ENCODE results near the gene CCNJL.

Gene CCNJL

GRCh38 chr5:160219356-160219755 is 93.0 kb downstream of the CCNJL start:
- Histone ChIP-seq H3K4me1 (ENCODE audit: control insufficient read depth in 2 of 2, insufficient read depth in 1 of 2, low read depth in 1 of 2, low read length in 2 of 2) (peaks cover 0 to 1% of the 10 kb centered on the region in 2 donors), H2BK5ac (ENCODE audit: low read length) (no peak overlapping the region), H2BK15ac (ENCODE audit: low read length) (no peak overlapping the region), H3K18ac (ENCODE audit: low read length) (no peak overlapping the region), H3K4me2 (ENCODE audit: insufficient read depth, low read length, poor library complexity, severe bottlenecking) (no peak overlapping the region), H2BK120ac (ENCODE audit: low read depth, low read length) (no peak overlapping the region), H3K27ac (replicated peaks; ENCODE audit: low read length) (no peak overlapping the region), H2AK5ac (ENCODE audit: low read depth, low read length) (no peak overlapping the region), H3K9me3 (replicated peaks in 1 of 2; ENCODE audit: control insufficient read depth in 2 of 2, insufficient read depth in 1 of 2, low read depth in 1 of 2, low read length in 2 of 2) (no peaks in the 10 kb centered on the region), H4K8ac (ENCODE audit: low read depth, low read length) (no peak overlapping the region), H3K4me3 (ENCODE audit: low read length in 2 of 2) (no peak overlapping the region), H3K27me3 (ENCODE audit: control insufficient read depth in 3 of 3, insufficient read depth in 3 of 3, low read depth in 1 of 3, low read length in 3 of 3) (peaks cover 0 to 7% (median 0%) of the 10 kb centered on the region in 3 experiments), H4K91ac (ENCODE audit: low read depth, low read length, poor library complexity) (no peak overlapping the region), H3K9ac (ENCODE audit: low read depth, low read length, poor library complexity) (no peak overlapping the region), H2AFZ (ENCODE audit: low read length) (no peak overlapping the region), H3K36me3 (replicated peaks in 1 of 2; ENCODE audit: control insufficient read depth in 2 of 2, insufficient read depth in 2 of 2, low read length in 2 of 2) (no peaks in the 10 kb centered on the region), H3K4ac (ENCODE audit: low read length) (no peak overlapping the region), H3K23ac (ENCODE audit: low read depth, low read length, poor library complexity) (no peak overlapping the region), H3K14ac (ENCODE audit: low read length) (no peak overlapping the region), H3K79me1 (ENCODE audit: low read depth, low read length) (no peaks in the 10 kb centered on the region), H2BK12ac (ENCODE audit: low read length) (no peak overlapping the region)
- DNase-seq (ENCODE audit: low spot score), result no peak
- WGBS, 2 donors (ENCODE audit: extremely low coverage in 2 of 2, insufficient read length in 2 of 2, insufficient replicate concordance in 1 of 2), result no CpG with 5 or more reads among the region's 4 CpGs

GRCh38 chr5:160213537-160213936 is 98.8 kb downstream of the CCNJL start:
- H3K14ac ChIP-seq (ENCODE audit: low read length), result no peak overlapping the region
- H3K27me3 ChIP-seq (ENCODE audit: control insufficient read depth in 3 of 3, insufficient read depth in 3 of 3, low read depth in 1 of 3, low read length in 3 of 3), result peaks cover 0 to 18% (median 0%) of the 10 kb centered on the region in 3 experiments
- no peak overlapping the region for H2BK120ac ChIP-seq (ENCODE audit: low read depth, low read length)
- H3K4me1 ChIP-seq (ENCODE audit: control insufficient read depth in 2 of 2, insufficient read depth in 1 of 2, low read depth in 1 of 2, low read length in 2 of 2), result no peaks in the 10 kb centered on the region
- no peak overlapping the region for H3K27ac ChIP-seq (replicated peaks; ENCODE audit: low read length)
- no peak overlapping the region for H3K9ac ChIP-seq (ENCODE audit: low read depth, low read length, poor library complexity)
- H3K4ac ChIP-seq (ENCODE audit: low read length), result no peak overlapping the region
- peak overlapping the region; percentile 41 for H2AFZ ChIP-seq (ENCODE audit: low read length)
- no peaks in the 10 kb centered on the region for H3K36me3 ChIP-seq (replicated peaks in 1 of 2; ENCODE audit: control insufficient read depth in 2 of 2, insufficient read depth in 2 of 2, low read length in 2 of 2)
- DNase-seq (ENCODE audit: low spot score), result no peak
- no peak overlapping the region for H2BK5ac ChIP-seq (ENCODE audit: low read length)
- H3K18ac ChIP-seq (ENCODE audit: low read length), result no peak overlapping the region
- H4K91ac ChIP-seq (ENCODE audit: low read depth, low read length, poor library complexity), result no peak overlapping the region
- no peak overlapping the region for H2BK12ac ChIP-seq (ENCODE audit: low read length)
- H3K79me1 ChIP-seq (ENCODE audit: low read depth, low read length), result no peaks in the 10 kb centered on the region
- H3K4me3 ChIP-seq (ENCODE audit: low read length in 2 of 2), result no peak overlapping the region
- no CpG with 5 or more reads among the region's 5 CpGs for WGBS, 2 donors (ENCODE audit: extremely low coverage in 2 of 2, insufficient read length in 2 of 2, insufficient replicate concordance in 1 of 2)
- no peak overlapping the region for H3K23ac ChIP-seq (ENCODE audit: low read depth, low read length, poor library complexity)
- no peak overlapping the region for H2AK5ac ChIP-seq (ENCODE audit: low read depth, low read length)
- H3K9me3 ChIP-seq (replicated peaks in 1 of 2; ENCODE audit: control insufficient read depth in 2 of 2, insufficient read depth in 1 of 2, low read depth in 1 of 2, low read length in 2 of 2), result no peaks in the 10 kb centered on the region
- H4K8ac ChIP-seq (ENCODE audit: low read depth, low read length), result no peak overlapping the region
- no peak overlapping the region for H2BK15ac ChIP-seq (ENCODE audit: low read length)
- H3K4me2 ChIP-seq (ENCODE audit: insufficient read depth, low read length, poor library complexity, severe bottlenecking), result no peak overlapping the region

GRCh38 chr5:160211352-160211751 is 101.0 kb downstream of the CCNJL start:
- no peaks in the 10 kb centered on the region for H3K4me1 ChIP-seq (ENCODE audit: control insufficient read depth in 2 of 2, insufficient read depth in 1 of 2, low read depth in 1 of 2, low read length in 2 of 2)
- no peak overlapping the region for H2BK15ac ChIP-seq (ENCODE audit: low read length)
- H3K27me3 ChIP-seq (ENCODE audit: control insufficient read depth in 3 of 3, insufficient read depth in 3 of 3, low read depth in 1 of 3, low read length in 3 of 3), result peaks cover 0 to 18% (median 0%) of the 10 kb centered on the region in 3 experiments
- H3K4ac ChIP-seq (ENCODE audit: low read length), result no peak overlapping the region
- H3K14ac ChIP-seq (ENCODE audit: low read length), result no peak overlapping the region
- H3K36me3 ChIP-seq (replicated peaks in 1 of 2; ENCODE audit: control insufficient read depth in 2 of 2, insufficient read depth in 2 of 2, low read length in 2 of 2), result no peaks in the 10 kb centered on the region
- no peak overlapping the region for H3K23ac ChIP-seq (ENCODE audit: low read depth, low read length, poor library complexity)
- H3K4me2 ChIP-seq (ENCODE audit: insufficient read depth, low read length, poor library complexity, severe bottlenecking), result no peak overlapping the region
- no peak overlapping the region for H3K4me3 ChIP-seq (ENCODE audit: low read length in 2 of 2)
- H4K8ac ChIP-seq (ENCODE audit: low read depth, low read length), result no peak overlapping the region
- H2AK5ac ChIP-seq (ENCODE audit: low read depth, low read length), result no peak overlapping the region
- H2AFZ ChIP-seq (ENCODE audit: low read length), result no peak overlapping the region
- no peak overlapping the region for H2BK120ac ChIP-seq (ENCODE audit: low read depth, low read length)
- no peak overlapping the region for H3K27ac ChIP-seq (replicated peaks; ENCODE audit: low read length)
- H3K18ac ChIP-seq (ENCODE audit: low read length), result no peak overlapping the region
- no peaks in the 10 kb centered on the region for H3K79me1 ChIP-seq (ENCODE audit: low read depth, low read length)
- no peak overlapping the region for H4K91ac ChIP-seq (ENCODE audit: low read depth, low read length, poor library complexity)
- no peak overlapping the region for H2BK5ac ChIP-seq (ENCODE audit: low read length)
- DNase-seq (ENCODE audit: low spot score), result no peak
- no peaks in the 10 kb centered on the region for H3K9me3 ChIP-seq (replicated peaks in 1 of 2; ENCODE audit: control insufficient read depth in 2 of 2, insufficient read depth in 1 of 2, low read depth in 1 of 2, low read length in 2 of 2)
- H2BK12ac ChIP-seq (ENCODE audit: low read length), result no peak overlapping the region
- H3K9ac ChIP-seq (ENCODE audit: low read depth, low read length, poor library complexity), result no peak overlapping the region
- no CpG with 5 or more reads among the region's 2 CpGs for WGBS, 2 donors (ENCODE audit: extremely low coverage in 2 of 2, insufficient read length in 2 of 2, insufficient replicate concordance in 1 of 2)

- no peak overlapping the region for H3K18ac ChIP-seq (ENCODE audit: low read length)
- no peak for DNase-seq (ENCODE audit: low spot score)
- no peak overlapping the region for H2BK120ac ChIP-seq (ENCODE audit: low read depth, low read length)
- no peak overlapping the region for H2BK15ac ChIP-seq (ENCODE audit: low read length)
- H3K4me1 ChIP-seq (ENCODE audit: control insufficient read depth in 2 of 2, insufficient read depth in 1 of 2, low read depth in 1 of 2, low read length in 2 of 2), result no peaks in the 10 kb centered on the region
- H3K27me3 ChIP-seq (ENCODE audit: control insufficient read depth in 3 of 3, insufficient read depth in 3 of 3, low read depth in 1 of 3, low read length in 3 of 3), result peaks cover 0 to 18% (median 0%) of the 10 kb centered on the region in 3 experiments
- no peak overlapping the region for H3K9ac ChIP-seq (ENCODE audit: low read depth, low read length, poor library complexity)
- no peak overlapping the region for H4K91ac ChIP-seq (ENCODE audit: low read depth, low read length, poor library complexity)
- H3K4me3 ChIP-seq (ENCODE audit: low read length in 2 of 2), result no peak overlapping the region
- H2BK5ac ChIP-seq (ENCODE audit: low read length), result no peak overlapping the region
- no peaks in the 10 kb centered on the region for H3K9me3 ChIP-seq (replicated peaks in 1 of 2; ENCODE audit: control insufficient read depth in 2 of 2, insufficient read depth in 1 of 2, low read depth in 1 of 2, low read length in 2 of 2)
- no peak overlapping the region for H3K14ac ChIP-seq (ENCODE audit: low read length)
- H3K23ac ChIP-seq (ENCODE audit: low read depth, low read length, poor library complexity), result no peak overlapping the region
- no peak overlapping the region for H3K4me2 ChIP-seq (ENCODE audit: insufficient read depth, low read length, poor library complexity, severe bottlenecking)
- H2AK5ac ChIP-seq (ENCODE audit: low read depth, low read length), result no peak overlapping the region
- no peak overlapping the region for H2AFZ ChIP-seq (ENCODE audit: low read length)
- no peak overlapping the region for H2BK12ac ChIP-seq (ENCODE audit: low read length)
- no peak overlapping the region for H3K4ac ChIP-seq (ENCODE audit: low read length)
- no peak overlapping the region for H3K27ac ChIP-seq (replicated peaks; ENCODE audit: low read length)
- H3K79me1 ChIP-seq (ENCODE audit: low read depth, low read length), result no peaks in the 10 kb centered on the region
- H4K8ac ChIP-seq (ENCODE audit: low read depth, low read length), result no peak overlapping the region
- no peaks in the 10 kb centered on the region for H3K36me3 ChIP-seq (replicated peaks in 1 of 2; ENCODE audit: control insufficient read depth in 2 of 2, insufficient read depth in 2 of 2, low read length in 2 of 2)
- WGBS, 2 donors (ENCODE audit: extremely low coverage in 2 of 2, insufficient read length in 2 of 2, insufficient replicate concordance in 1 of 2), result no CpG with 5 or more reads among the region's 9 CpGs
Observed at GRCh38 chr5:160210606-160211005, 101.8 kb downstream of the CCNJL start.
